IPS-NIHi7 (cell line): ENCODE measurements around the gene BACH2.

Source experiments
- DNase-seq: peaks from one replicate; pipeline ENCODE4 v3.0.0; 2012; ENCODE audit warnings: mixed read lengths; ENCODE audit errors: extremely low spot score

The BACH2 gene

GRCh38 chr6:90098001-90098531 lies 198.6 kb downstream of the BACH2 start:
- DNase-seq: no peak

GRCh38 chr6:90097356-90097755 lies 199.3 kb downstream of the BACH2 start:
- no peak for DNase-seq

- no peak for DNase-seq
These were observed 199.8 kb downstream of the BACH2 start for GRCh38 chr6:90096818-90097217.

GRCh38 chr6:90095788-90096187 lies 200.9 kb downstream of the BACH2 start:
- no peak for DNase-seq

- no peak for DNase-seq
These were observed 201.5 kb downstream of the BACH2 start for GRCh38 chr6:90095145-90095544.

- no peak for DNase-seq
These were observed 203.0 kb downstream of the BACH2 start for GRCh38 chr6:90093558-90094073.

- DNase-seq: no peak
These were observed 205.8 kb downstream of the BACH2 start for GRCh38 chr6:90090866-90091265.

- no peak for DNase-seq
These were observed 208.6 kb downstream of the BACH2 start for GRCh38 chr6:90088009-90088408.

GRCh38 chr6:90087106-90087833 lies 209.4 kb downstream of the BACH2 start:
- DNase-seq: no peak

GRCh38 chr6:90086517-90086916 lies 210.1 kb downstream of the BACH2 start:
- DNase-seq: peak; percentile 28

- DNase-seq: no peak
These were observed 212.8 kb downstream of the BACH2 start for GRCh38 chr6:90083891-90084290.

GRCh38 chr6:90082847-90083246 lies 213.8 kb downstream of the BACH2 start:
- DNase-seq: no peak

GRCh38 chr6:90080876-90081481 lies 215.7 kb downstream of the BACH2 start:
- no peak for DNase-seq

GRCh38 chr6:90079560-90080490 lies 216.8 kb downstream of the BACH2 start:
- DNase-seq: no peak

- DNase-seq: no peak
These were observed 217.9 kb downstream of the BACH2 start for GRCh38 chr6:90078513-90079289.

GRCh38 chr6:90076511-90077415 lies 219.9 kb downstream of the BACH2 start:
- no peak for DNase-seq

- no peak for DNase-seq
These were observed 222.3 kb downstream of the BACH2 start for GRCh38 chr6:90074161-90074850.

- DNase-seq: no peak
These were observed 223.6 kb downstream of the BACH2 start for GRCh38 chr6:90072935-90073464.

GRCh38 chr6:90072501-90072900 lies 224.1 kb downstream of the BACH2 start:
- DNase-seq: no peak
